NCI-H2081 (cell line): ENCODE data around the gene TMEM123.
"Not testable (repeated sequence)": the region's sequence is repeated elsewhere in the genome, so short reads cannot be mapped to it uniquely, and the experiment has no call there.

Experiments
- DNase-seq, 2 experiments: peaks; one replicate each; lab custom pipeline; 2025; lab: John Stamatoyannopoulos, UW

TMEM123 gene

DNA sequence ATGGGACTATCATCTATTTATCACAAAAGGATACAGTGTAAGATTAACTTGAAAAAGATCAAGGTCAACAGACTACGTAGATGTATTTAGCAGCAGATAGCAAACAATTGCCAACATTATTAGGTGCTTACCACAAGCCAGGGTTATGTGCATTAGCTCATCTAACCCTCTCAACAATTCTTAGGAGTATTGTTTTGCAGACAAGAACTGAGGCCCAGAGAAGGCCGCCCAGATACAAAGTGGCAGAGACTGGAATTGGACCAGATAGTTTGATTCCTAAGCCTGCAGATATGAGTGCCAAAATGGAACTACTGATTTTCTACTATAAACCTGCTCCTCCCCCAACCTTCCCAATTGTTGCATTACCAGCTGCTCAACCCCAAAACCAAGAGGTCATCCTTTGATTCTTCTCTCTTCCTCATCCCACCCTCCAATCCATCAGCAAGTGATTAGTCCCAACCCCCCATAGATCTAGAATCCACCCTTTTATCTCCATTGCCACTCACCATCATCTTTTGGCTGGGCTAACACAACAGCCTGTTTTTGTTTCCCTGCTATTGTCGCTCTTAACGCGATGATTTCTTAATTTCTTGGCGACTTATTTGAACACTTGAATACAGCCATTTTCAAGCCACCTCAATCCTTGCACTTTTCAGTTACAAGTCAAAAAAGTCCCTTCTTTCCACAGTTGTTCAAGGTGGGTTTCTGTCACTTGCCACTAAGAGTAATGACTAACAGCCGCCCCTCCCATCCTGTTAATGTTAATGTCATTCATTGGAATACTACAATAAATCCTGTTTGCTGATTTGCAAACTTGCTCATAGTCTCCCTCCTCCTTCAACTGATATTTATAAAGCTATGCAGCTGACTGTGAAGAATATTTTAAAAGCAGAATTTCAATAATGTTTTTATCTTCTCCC lies 2.7 kb downstream of the TMEM123 start:
- no peak for DNase-seq

- no peak for DNase-seq
Observed at GRCh38 chr11:102448869-102449224, 3.7 kb downstream of the TMEM123 start.

- DNase-seq = no peak
Observed at GRCh38 chr11:102447941-102448868, 4.4 kb downstream of the TMEM123 start.

DNA sequence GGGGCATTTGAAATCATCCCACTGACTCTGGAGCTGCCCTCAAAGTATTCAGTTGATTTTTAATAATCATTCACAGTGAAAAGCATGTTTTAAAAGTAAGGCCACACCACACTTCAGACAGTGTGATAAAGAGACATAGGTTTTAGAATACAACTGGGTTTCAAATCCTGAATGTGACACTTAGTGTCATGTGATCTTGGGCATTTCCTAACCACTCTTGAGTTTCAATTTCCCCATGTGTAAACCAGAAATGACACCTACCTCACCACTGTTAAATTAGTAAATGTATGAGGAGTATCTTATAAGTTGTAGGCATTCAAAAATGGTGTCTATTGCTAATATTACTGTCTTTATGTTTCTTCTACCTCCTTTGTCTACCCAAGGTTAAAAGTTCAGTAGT lies 5.4 kb downstream of the TMEM123 start:
- no peak for DNase-seq

DNA sequence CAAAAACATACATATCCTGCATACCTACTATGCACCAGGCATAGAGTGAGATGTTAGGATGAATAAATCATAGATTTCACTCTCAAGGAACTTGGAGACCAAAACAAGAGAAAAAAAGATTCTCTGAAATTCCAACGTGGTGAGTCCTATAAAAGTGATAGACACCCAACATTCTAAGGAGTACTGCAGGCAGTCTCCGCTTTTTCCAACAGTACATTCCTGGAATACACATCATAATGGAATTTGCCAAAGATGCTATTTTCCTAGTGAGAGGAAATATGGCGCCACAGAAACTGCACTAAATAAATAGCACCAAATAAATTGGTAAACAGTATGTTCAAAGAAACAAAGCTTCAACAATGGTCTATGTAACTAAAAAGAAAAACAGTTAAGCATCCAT lies 6.0 kb downstream of the TMEM123 start:
- DNase-seq = no peak

DNA sequence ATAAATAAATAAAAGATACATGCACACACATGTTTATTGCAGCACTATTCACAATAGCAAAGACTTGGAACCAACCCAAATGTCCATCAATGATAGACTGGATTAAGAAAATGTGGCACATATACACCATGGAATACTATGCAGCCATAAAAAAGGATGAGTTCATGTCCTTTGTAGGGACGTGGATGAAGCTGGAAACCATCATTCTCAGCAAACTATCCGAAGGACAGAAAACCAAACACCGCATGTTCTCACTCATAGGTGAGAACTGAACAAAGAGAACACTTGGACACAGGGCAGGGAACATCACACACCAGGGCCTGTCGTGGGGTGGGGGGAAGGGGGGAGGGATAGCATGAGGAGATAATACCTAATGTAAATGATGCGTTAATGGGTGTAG lies 7.9 kb downstream of the TMEM123 start:
- DNase-seq = not testable (repeated sequence)

- not testable (repeated sequence) for DNase-seq
Observed at GRCh38 chr11:102444142-102444541, 8.4 kb downstream of the TMEM123 start.

- DNase-seq = not testable (repeated sequence)
Observed at GRCh38 chr11:102439063-102439363, 13.6 kb downstream of the TMEM123 start.

DNA sequence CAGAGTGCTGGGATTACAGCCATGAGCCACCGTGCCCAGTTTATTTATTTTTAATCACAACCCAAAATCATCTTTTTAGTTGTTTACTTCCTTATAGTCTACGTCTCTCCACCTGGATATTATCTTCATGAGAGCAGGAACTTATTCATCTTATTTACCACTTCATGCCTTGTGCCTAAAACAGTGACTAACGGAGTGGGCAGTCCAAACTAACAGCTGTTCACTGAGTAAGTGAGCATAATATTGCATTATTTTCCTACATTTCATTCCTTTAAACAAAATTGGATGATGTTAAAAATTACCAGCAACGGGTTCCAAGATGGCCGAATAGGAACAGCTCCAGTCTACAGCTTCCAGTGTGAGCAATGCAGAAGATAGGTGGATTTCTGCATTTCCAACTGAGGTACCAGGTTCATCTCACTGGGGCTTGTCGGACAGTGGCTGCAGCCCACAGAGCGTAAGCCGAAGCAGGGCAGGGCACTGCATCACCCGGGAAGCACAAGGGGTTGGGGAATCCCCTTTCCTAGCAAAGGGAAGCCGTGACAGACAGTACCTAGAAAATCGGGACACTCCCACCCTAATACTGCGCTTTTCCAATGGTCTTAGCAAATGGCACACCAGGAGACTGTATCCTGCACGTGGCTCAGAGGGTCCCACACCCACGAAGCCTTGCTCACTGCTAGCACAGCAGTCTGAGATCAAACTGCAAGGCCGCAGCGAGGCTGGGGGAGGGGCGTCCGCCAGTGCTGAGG lies 14.1 kb downstream of the TMEM123 start:
- no peak for DNase-seq

GRCh38 chr11:102437727-102438126 lies 14.8 kb downstream of the TMEM123 start:
- DNase-seq = no peak

DNA sequence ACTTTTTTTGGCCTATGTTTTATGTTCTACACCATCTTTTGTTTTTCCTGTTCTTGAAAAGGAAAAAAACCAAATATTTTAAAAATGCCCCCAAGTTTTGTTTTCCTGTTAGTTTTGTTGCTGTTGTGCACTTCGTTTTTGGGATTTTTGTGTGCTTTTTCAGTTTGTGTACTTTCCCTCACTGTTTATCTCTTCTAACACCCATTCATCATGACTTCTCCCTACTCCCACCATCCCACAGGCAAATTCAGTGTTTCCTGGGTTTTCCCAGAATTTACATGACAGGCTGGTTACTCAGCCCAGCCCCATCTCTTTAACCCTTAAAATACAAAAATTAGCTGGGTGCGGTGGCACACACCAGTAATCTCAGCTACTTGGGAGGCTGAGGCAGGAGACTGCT lies 15.6 kb downstream of the TMEM123 start:
- DNase-seq = no peak

- no peak for DNase-seq
Observed at GRCh38 chr11:102436561-102436960, 16.0 kb downstream of the TMEM123 start.

- no peak for DNase-seq
Observed at GRCh38 chr11:102435688-102436087, 16.9 kb downstream of the TMEM123 start.

DNA sequence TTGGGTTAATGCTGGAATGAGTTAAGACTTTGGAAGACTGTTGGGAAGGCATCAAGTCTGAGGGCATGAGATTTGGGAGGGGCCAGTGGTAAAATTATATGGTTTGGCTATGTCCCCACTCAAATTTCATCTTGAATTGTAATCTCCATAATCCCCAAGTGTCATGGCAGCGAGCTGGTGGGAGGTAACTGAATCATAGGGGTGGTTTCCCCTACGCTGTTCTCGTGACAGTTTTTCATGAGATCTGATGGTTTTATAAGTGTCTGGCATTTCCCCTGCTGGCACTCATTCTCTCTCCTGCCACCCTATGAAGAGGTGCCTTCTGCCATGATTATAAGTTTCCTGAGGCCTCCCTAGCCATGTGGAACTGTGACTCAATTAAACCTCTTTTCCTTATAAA lies 19.0 kb downstream of the TMEM123 start:
- not testable (repeated sequence) for DNase-seq

DNA sequence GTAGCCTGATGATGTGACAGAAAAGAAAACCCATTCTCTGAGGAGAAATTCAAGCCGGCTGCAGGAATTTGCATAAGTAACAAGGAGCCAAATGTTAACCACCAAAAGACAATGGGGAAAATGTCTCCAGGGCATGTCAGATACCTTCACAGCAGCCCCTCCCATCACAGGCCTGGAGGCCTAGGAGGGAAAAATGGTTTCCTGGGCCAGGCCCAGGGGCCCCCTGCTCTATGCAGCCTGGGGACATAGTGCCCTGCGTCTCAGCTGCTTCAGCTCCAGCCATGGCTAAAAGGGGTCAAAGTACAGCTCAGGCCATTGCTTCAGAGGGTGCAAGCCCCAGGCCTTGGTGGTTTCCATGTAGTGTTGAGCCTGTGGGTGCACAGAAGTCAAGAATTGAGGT lies 20.0 kb downstream of the TMEM123 start:
- not testable (repeated sequence) for DNase-seq

DNA sequence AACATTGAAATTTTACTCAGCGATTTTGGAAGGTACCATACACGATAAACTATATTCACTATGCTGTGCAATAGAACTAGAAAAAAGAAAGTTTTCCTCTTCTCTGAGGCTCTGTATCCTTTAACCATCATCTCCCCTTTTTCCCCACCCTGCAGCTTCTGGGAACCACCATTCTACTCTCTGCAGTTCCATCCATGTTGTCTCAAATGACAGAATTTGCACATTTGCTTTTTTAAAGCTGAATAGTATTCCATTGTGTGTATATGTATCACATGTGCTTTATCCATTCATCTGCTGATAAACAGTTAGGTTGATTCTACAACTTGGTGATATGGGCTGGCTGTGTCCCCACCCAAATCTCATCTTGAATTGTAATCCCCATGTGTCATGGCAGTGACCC lies 21.2 kb downstream of the TMEM123 start:
- DNase-seq = no peak

GRCh38 chr11:102430158-102430836 lies 22.3 kb downstream of the TMEM123 start:
- DNase-seq = peak in 1 of 2 experiments; percentile 24

GRCh38 chr11:102429691-102430090 lies 22.9 kb downstream of the TMEM123 start:
- peak in 1 of 2 experiments; percentile 20 for DNase-seq

GRCh38 chr11:102429226-102429625 lies 23.3 kb downstream of the TMEM123 start:
- DNase-seq = no peak

- no peak for DNase-seq
Observed at GRCh38 chr11:102428696-102429095, 23.9 kb downstream of the TMEM123 start.

GRCh38 chr11:102427068-102427467 lies 25.5 kb downstream of the TMEM123 start:
- no peak for DNase-seq

GRCh38 chr11:102426570-102426969 lies 26.0 kb downstream of the TMEM123 start:
- DNase-seq = no peak
